GM12875 (cell line): ENCODE results near the gene NAP1L2.

Source experiments
- H3K4me3 ChIP-seq: one replicate; pipeline ENCODE4 v1.5.1; 2011; ENCODE audit warnings: low read depth, low read length, control low read depth
- CTCF ChIP-seq: IDR thresholded peaks from 2 replicates; pipeline ENCODE4 v1.5.1; 2011; ENCODE audit warnings: low read depth, mild to moderate bottlenecking, control low read depth, inconsistent platforms, low read length, moderate library complexity, borderline replicate concordance; ENCODE audit not compliant: insufficient read depth

Gene NAP1L2

DNA sequence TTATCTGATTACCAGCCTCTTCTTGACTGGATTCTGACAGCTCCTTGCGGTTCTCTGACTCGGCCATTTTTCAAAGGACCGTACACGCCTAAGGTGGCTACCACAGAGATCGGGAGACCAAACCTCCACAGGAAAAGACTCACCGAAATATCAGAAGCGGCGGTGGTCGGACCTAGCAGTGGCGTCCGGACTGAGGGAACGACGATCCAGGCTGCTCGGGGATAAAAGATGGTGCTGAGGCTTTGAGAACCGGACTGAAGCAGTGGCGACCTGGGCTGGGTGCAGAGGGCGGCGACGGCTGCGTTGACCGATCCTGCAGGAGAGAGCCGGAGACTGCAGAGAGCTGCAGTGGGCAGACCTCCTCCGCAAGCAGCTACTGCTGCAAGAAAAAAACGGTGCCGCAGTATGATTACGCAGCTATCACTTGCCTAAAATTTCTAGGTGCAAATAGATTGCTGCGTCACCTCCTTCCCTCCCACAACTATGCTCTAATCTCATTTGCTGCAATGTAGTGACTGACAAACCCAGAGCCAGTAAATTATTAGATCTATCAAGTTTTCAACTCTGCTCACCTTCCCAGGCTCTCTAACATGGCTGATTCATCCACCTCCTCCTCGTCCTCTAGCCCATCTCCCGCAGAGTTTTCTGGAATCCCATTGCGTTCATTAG lies at the start of gene NAP1L2:
Gene NAP1L2, minus strand, starts transcription at position 426 of the 669 bp plus-strand sequence. Its CDS starts 359 bp downstream, at position 67.
- no peak within 1 kb of the TSS for H3K4me3 ChIP-seq

GRCh38 chrX:73262991-73263390 lies 48.3 kb upstream of the NAP1L2 start:
- no peak overlapping the region for H3K4me3 ChIP-seq
- no peak for TF ChIP-seq CTCF

More for the DNA sequence above, at the start of gene NAP1L2:
- TF ChIP-seq CTCF = no peak

DNA sequence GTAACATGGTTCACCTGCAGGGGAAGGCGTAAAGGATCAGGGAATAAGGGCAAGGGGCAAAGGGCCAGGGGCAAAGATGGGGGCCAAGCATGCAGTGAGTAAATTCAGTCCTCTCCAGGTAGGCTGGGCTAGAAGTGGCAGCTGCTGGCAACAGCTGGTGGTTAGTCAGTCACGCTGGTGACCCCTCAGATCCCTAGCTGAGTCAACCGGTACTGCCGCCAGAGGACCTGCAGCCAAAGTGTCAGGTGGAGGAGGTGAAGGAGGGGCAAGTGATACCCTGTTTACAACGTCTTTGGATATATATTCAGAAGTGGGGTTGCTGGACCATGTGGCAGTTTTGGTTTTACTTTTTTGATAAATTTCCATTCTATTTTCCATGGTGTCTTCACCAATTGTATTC lies 24.6 kb upstream of the NAP1L2 start:
- no peak overlapping the region for H3K4me3 ChIP-seq
- no peak for TF ChIP-seq CTCF

DNA sequence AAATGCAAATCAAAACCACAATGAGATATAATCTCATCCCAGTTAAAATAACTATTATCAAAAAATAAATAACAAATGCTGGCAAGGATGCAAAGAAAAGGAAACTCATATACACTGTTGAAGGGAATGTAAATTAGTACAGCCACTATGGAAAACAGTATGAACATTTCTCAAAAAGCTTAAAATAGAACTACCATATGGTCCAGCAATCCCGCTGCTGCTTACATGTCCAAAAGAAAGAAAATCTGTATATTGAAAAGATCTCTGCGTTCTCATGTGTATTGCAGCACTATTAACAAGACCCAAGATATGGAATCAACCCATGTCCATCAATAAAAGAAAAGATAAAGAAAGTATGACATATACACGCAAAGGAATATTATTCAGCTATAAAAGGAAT lies 3.0 kb upstream of the NAP1L2 start:
- TF ChIP-seq CTCF = no peak
- H3K4me3 ChIP-seq = no peak overlapping the region

DNA sequence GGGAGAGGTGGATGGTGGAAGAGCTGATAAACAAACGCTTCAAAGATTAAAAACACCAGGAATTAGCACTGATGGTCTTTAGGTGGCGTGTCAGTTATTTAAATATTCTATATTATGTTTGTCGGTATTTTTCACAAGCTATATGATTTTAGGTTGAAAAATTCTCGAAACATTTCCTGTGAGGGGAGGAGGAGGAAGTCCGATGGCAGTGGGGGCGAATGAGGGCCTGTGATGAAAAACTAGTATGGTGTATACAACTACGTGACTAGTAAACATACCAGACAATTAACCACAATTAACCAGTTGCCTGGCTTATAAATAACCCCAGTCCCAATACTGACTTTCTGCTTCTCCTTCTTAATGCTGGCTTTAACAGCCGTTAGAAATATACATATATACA lies 595 bp upstream of the NAP1L2 start:
- H3K4me3 ChIP-seq = no peak overlapping the region
- no peak for TF ChIP-seq CTCF

DNA sequence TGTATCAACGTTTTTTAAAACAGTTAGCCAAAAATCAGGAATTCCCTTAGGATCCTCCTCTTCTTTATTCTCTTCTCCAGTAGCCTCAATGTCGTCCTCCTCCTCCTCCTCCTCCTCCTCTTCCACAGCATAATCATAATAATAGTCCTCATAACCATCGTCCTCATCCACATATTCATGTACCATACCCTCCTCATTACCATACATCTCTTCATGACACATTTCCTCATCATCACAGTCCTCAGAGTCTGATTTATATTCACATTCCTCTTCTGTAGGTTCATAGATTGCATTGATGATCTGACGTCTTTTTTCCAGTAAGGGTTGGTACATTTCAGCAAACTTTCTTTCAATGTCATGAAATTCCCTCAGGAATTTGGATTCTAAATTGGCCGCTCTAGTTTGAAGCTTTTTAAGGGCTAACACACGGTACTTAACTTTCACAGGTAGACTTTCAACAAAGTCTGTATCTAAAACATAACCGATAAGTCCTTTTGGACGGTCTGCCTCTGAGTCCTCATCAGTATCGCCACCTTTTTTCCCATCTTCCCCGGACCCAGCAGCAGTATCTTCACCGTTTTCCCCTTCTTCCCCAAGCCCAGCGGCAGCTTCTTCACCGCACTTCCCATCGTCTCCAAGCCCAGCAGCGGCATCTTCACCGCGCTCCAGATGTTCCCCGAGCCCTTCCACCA lies 771 bp downstream of the NAP1L2 start:
- no peak for TF ChIP-seq CTCF
- no peak overlapping the region for H3K4me3 ChIP-seq

- no peak overlapping the region for H3K4me3 ChIP-seq
- no peak for TF ChIP-seq CTCF
Observed at GRCh38 chrX:73206366-73206765, 8.3 kb downstream of the NAP1L2 start.
